ENCODE results near the gene MYO9B. TPM values are rescaled to one million over a fixed set of nuclear protein-coding genes. Genes with fewer than 3 reads are reported as not detected.
A peak's percentile ranks its signal among the peaks of the same experiment; 100 is the strongest.

MYO9B gene
- total RNA-seq, 1 experiment from 2014 or later = 68.3 TPM

DNA sequence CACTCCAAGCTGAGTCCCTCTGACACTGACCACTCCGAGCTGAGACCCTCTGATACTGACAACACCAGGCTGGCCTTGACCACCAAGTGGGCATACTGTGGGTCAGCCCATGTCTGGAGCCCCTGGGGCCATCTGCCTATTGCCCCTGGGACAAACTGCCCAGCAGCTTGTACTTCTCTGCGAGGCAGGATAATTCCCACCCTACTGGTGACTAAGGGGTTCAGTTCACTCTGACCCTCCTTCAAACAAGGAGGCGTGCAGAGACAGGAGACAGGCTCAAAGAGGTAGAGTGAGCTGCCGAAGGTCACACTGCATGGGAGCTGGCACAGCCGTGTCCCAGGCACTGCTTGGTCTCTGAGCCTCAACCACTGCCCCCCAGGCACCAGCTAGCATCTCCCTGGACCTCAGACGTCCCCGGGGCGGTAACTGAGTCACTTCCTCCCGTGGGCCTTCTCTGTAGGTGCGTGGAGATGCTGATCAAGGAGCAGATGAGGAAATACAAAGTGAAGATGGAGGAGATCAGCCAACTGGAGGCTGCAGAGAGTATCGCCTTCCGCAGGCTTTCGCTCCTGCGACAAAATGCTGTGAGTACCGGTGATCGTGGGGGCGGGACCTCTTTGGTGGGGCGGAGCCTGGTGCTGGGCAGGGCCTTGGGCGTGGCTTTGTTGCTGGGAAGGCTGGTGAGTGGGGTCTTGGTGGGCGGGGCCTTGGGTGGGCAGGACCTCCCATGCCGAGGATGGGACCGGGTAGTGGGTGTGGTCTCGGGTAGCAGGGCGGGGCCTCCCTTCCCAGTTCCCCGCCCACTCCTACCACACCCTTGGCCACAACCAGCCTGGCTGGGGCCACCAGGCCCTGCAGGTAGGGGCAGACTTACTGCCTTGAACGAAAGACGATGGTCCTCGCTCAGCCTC, 133.8 kb downstream of the MYO9B start:
- no peak overlapping the region for H3K27ac ChIP-seq (ENCODE audit: low read length)
- peaks cover 7% of the 10 kb centered on the region for H3K4me1 ChIP-seq (ENCODE audit: insufficient read depth, low read length)
- H3F3A ChIP-seq (ENCODE audit: low read length, unreplicated experiment) = peaks cover 7% of the 10 kb centered on the region
- no peak overlapping the region for H3K9ac ChIP-seq (ENCODE audit: low read length)
- ATAC-seq (peak; percentile 38; the same call in 1 of the 2 replicates), DNase-seq (peak; percentile 39)
- no TSS peak for BruUV-seq (replicated peaks)
- ChIA-PET POLR2A (ENCODE audit: unreplicated experiment) (no interaction called here), CTCF (no interaction called here)
- no peak overlapping the region for H2AFZ ChIP-seq (ENCODE audit: low read length)
- TF ChIP-seq, protein P1, sequence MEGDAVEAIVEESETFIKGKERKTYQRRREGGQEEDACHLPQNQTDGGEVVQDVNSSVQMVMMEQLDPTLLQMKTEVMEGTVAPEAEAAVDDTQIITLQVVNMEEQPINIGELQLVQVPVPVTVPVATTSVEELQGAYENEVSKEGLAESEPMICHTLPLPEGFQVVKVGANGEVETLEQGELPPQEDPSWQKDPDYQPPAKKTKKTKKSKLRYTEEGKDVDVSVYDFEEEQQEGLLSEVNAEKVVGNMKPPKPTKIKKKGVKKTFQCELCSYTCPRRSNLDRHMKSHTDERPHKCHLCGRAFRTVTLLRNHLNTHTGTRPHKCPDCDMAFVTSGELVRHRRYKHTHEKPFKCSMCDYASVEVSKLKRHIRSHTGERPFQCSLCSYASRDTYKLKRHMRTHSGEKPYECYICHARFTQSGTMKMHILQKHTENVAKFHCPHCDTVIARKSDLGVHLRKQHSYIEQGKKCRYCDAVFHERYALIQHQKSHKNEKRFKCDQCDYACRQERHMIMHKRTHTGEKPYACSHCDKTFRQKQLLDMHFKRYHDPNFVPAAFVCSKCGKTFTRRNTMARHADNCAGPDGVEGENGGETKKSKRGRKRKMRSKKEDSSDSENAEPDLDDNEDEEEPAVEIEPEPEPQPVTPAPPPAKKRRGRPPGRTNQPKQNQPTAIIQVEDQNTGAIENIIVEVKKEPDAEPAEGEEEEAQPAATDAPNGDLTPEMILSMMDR (conservative IDR thresholded peaks at IDR 0.05; ENCODE audit: low read depth, low read length) = no peak
- TF ChIP-seq EZH2phosphoT487 (IDR thresholded peaks at IDR 0.05; ENCODE audit: borderline replicate concordance, low read length) = no peak
- TF ChIP-seq EZH2 (IDR thresholded peaks at IDR 0.05; ENCODE audit: low read length, unreplicated experiment) = no peak
- no peaks in the 10 kb centered on the region for H3K79me2 ChIP-seq (ENCODE audit: low read length)
- no peak overlapping the region for H3K4me3 ChIP-seq (ENCODE audit: low read length)
- H3K36me3 ChIP-seq (ENCODE audit: low read depth, low read length) = peaks cover 15% of the 10 kb centered on the region
- intact Hi-C loops (cut with micrococcal nuclease) = no loop called here
- no peaks in the 10 kb centered on the region for H3K9me3 ChIP-seq (ENCODE audit: low read length)
- no peaks in the 10 kb centered on the region for H3K9me2 ChIP-seq (replicated peaks; ENCODE audit: low read length)
- no peak overlapping the region for H3K4me2 ChIP-seq (ENCODE audit: low read length)
- no peaks in the 10 kb centered on the region for H3K27me3 ChIP-seq (ENCODE audit: low read length)
- no peaks in the 10 kb centered on the region for H4K20me1 ChIP-seq (ENCODE audit: low read length)

DNA sequence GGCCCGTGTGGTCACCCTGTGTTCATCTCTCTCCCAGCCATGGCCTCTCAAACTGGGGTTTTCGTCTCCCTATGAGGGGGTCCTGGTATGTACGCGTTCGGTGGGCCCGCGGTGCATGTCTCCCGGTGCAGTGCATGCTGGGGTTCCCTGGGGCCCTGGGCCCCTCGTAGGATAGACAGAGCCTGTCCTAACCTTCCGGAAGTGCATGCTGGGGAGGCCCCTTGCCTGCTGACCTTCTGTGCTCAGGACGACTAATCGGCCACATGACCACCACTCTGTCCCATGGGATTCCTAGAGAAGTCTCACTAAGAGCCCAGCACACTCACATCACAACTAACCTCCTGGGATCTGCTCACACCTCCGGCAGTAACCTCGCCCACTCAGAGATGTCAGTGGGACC, 134.7 kb downstream of the MYO9B start:
- intact Hi-C loops (cut with micrococcal nuclease) = no loop called here
- Histone ChIP-seq H2AFZ (ENCODE audit: low read length) (no peak overlapping the region), H3K27me3 (ENCODE audit: low read length) (no peaks in the 10 kb centered on the region), H4K20me1 (ENCODE audit: low read length) (no peaks in the 10 kb centered on the region), H3K9ac (ENCODE audit: low read length) (no peak overlapping the region), H3F3A (ENCODE audit: low read length, unreplicated experiment) (peaks cover 7% of the 10 kb centered on the region), H3K4me1 (ENCODE audit: insufficient read depth, low read length) (peaks cover 13% of the 10 kb centered on the region), H3K9me2 (replicated peaks; ENCODE audit: low read length) (no peaks in the 10 kb centered on the region), H3K79me2 (ENCODE audit: low read length) (no peaks in the 10 kb centered on the region), H3K36me3 (ENCODE audit: low read depth, low read length) (peaks cover 15% of the 10 kb centered on the region), H3K4me3 (ENCODE audit: low read length) (no peak overlapping the region), H3K27ac (ENCODE audit: low read length) (no peak overlapping the region), H3K4me2 (ENCODE audit: low read length) (no peak overlapping the region), H3K9me3 (ENCODE audit: low read length) (no peaks in the 10 kb centered on the region)
- CTCF ChIA-PET = no interaction called here
- ATAC-seq (no peak), DNase-seq (no peak)
- TF ChIP-seq EZH2 (IDR thresholded peaks at IDR 0.05; ENCODE audit: low read length, unreplicated experiment) (no peak), EZH2phosphoT487 (IDR thresholded peaks at IDR 0.05; ENCODE audit: borderline replicate concordance, low read length) (no peak)
- TF ChIP-seq, protein P1 (conservative IDR thresholded peaks at IDR 0.05; ENCODE audit: low read depth, low read length) = no peak
- BruUV-seq (replicated peaks) = no TSS peak
- POLR2A ChIA-PET (ENCODE audit: unreplicated experiment) = no interaction called here
